K562 (cell line): ENCODE data around the gene HES6. TPM values are rescaled to one million over a fixed set of nuclear protein-coding genes. Genes with fewer than 3 reads are reported as not detected.

Experiments
- E2F8 ChIP-seq: fragments of 450-650 bp; IDR thresholded peaks from 2 replicates; pipeline ENCODE4 v1.7.1; 2018; ENCODE audit warnings: mild to moderate bottlenecking, low read depth; ENCODE audit not compliant: partially characterized antibody
- GTF2A2 ChIP-seq: IDR thresholded peaks from 2 replicates; pipeline ENCODE4 v1.6.1; 2016; ENCODE audit warnings: mild to moderate bottlenecking, missing genetic modification characterization, missing compliant biosample characterization
- HES1 ChIP-seq: fragments of 450-650 bp; IDR thresholded peaks from 2 replicates; pipeline ENCODE4 v1.6.1; 2016; ENCODE audit warnings: low read depth, mild to moderate bottlenecking, moderate library complexity
- HNRNPLL ChIP-seq: fragments of 200-400 bp; formaldehyde crosslinking; IDR thresholded peaks from 2 replicates; pipeline ENCODE4 v1.6.1; 2017; ENCODE audit warnings: low read length, low read depth, mild to moderate bottlenecking; ENCODE audit not compliant: poor library complexity, severe bottlenecking
- ILF3 ChIP-seq: fragments of 450-650 bp; IDR thresholded peaks from 2 replicates; pipeline ENCODE4 v1.6.1; 2018; ENCODE audit warnings: antibody characterized with exemption, mild to moderate bottlenecking, moderate library complexity, borderline replicate concordance
- MEF2D ChIP-seq: conservative IDR thresholded peaks from 2 replicates; pipeline ENCODE4 v1.6.1; 2016; ENCODE audit warnings: low read depth, missing genetic modification characterization, missing compliant biosample characterization
- NELFE ChIP-seq: IDR thresholded peaks from 2 replicates; pipeline ENCODE4 v1.6.1; 2011; ENCODE audit warnings: mild to moderate bottlenecking; ENCODE audit not compliant: insufficient read depth, insufficient read length
- SRSF9 ChIP-seq: fragments of 200-400 bp; formaldehyde crosslinking; IDR thresholded peaks from 2 replicates; pipeline ENCODE4 v1.6.1; 2017; ENCODE audit warnings: low read depth, low read length, borderline replicate concordance
- TEAD1 ChIP-seq, 2 experiments: fragments of 450-650 bp in 1 of 2; sonication (generic) in 1 of 2; formaldehyde crosslinking; IDR thresholded peaks; 2 replicates each; pipeline versions ENCODE4 v1.4.0 to v1.8.0; 2020 to 2022; ENCODE audit warnings: mild to moderate bottlenecking in 2 of 2, missing genetic modification reagents in 1 of 2
- TFAP4 ChIP-seq: sonication (generic); formaldehyde crosslinking; IDR thresholded peaks from 2 replicates; pipeline ENCODE4 v1.8.0; 2022; ENCODE audit warnings: missing genetic modification reagents, mild to moderate bottlenecking, moderate library complexity, borderline replicate concordance
- ZNF133 ChIP-seq: fragments of 250-450 bp; sonication (Bioruptor Pico); IDR thresholded peaks from 2 replicates; pipeline ENCODE4 v1.4.0; 2020; ENCODE audit warnings: mild to moderate bottlenecking
- ZNF239 ChIP-seq: fragments of 250-450 bp; sonication (Bioruptor Pico); IDR thresholded peaks from 2 replicates; pipeline ENCODE4 v1.4.0; 2020; ENCODE audit warnings: mild to moderate bottlenecking
- ZNF318 ChIP-seq, 2 experiments: fragments of 450-650 bp; IDR thresholded peaks; 2 replicates each; pipeline ENCODE4 v1.6.1; 2016; ENCODE audit warnings: mild to moderate bottlenecking in 2 of 2, borderline replicate concordance in 1 of 2, low read depth in 1 of 2, moderate library complexity in 1 of 2
- ZNF511 ChIP-seq: sonication (generic); formaldehyde crosslinking; IDR thresholded peaks from 2 replicates; pipeline ENCODE4 v1.8.0; 2022; ENCODE audit warnings: mild to moderate bottlenecking, missing genetic modification reagents
- polyA plus RNA-seq, 8 experiments: library from polyadenylated mRNA; depleted of rRNA in 4 of 8; stranded (reverse) in 5 of 8; unstranded in 3 of 8; fragments of >200 nt; fragmentation: Nextera tagmentation in 2 of 8; fragmentation: Illumina TruSeq in 1 of 8; extraction: Ambion mirVana in 2 of 8; extraction: Trizol in 1 of 8; gene quantifications; 2 replicates each; pipeline versions ENCODE4 v1.2.1 to v1.2.3, GENCODE V29; 2011 to 2014; ENCODE audit warnings: inconsistent platforms in 1 of 8, missing spikeins in 1 of 8
- total RNA-seq, 7 experiments: library from RNA; depleted of rRNA in 6 of 7; stranded (reverse); fragments of >200 nt in 6 of 7; fragmentation: Illumina TruSeq in 2 of 7; extraction: Trizol in 2 of 7; gene quantifications; 2 replicates each; pipeline versions ENCODE4 v1.2.1 to v1.2.3, GENCODE V29; 2011 to 2021; ENCODE audit warnings: low replicate concordance in 1 of 7

HES6 gene
- total and polyA plus RNA-seq, 9 of the 15 experiments (the other 6 are each of a cell fraction or from before 2014, with no cell fraction given): 6.2 to 133 (median 29.2) TPM

GRCh38 chr2:238231251-238231793 is 8.5 kb downstream of the HES6 start (continued):
- no peak for TF ChIP-seq ZNF318 (IDR thresholded peaks at IDR 0.05; ENCODE audit: borderline replicate concordance in 1 of 2, low read depth in 1 of 2)
- TF ChIP-seq ZNF239 (CRISPR knock-in tag): no peak
- no peak for TF ChIP-seq HES1
- peak; percentile 78; the same call in 1 of the 2 replicates for TF ChIP-seq TFAP4 (CRISPR knock-in tag)
- no peak for TF ChIP-seq ILF3
- no peak for TF ChIP-seq HNRNPLL
- TF ChIP-seq NELFE: no peak
- no peak for TF ChIP-seq E2F8
- no peak for TF ChIP-seq ZNF133 (CRISPR knock-in tag)
- TF ChIP-seq ZNF511 (CRISPR knock-in tag): peak; percentile 79; the same call in 1 of the 2 replicates
- peak in 1 of 2 experiments; percentile 33; a peak in 1 of 4 replicates for TF ChIP-seq TEAD1 (CRISPR knock-in tag; IDR thresholded peaks at IDR 0.05)
- TF ChIP-seq MEF2D (tag): no peak
- no peak for TF ChIP-seq SRSF9
- TF ChIP-seq GTF2A2 (tag): no peak
